GM12874 (cell line): ENCODE data around the gene AGK.

Source experiments
- TF ChIP-seq, protein P1 (sequence below): IDR thresholded peaks from 2 replicates; pipeline ENCODE4 v1.5.1; 2011; ENCODE audit warnings: low read depth, mild to moderate bottlenecking, control low read depth, low read length, moderate library complexity; ENCODE audit not compliant: insufficient read depth

The AGK gene

DNA sequence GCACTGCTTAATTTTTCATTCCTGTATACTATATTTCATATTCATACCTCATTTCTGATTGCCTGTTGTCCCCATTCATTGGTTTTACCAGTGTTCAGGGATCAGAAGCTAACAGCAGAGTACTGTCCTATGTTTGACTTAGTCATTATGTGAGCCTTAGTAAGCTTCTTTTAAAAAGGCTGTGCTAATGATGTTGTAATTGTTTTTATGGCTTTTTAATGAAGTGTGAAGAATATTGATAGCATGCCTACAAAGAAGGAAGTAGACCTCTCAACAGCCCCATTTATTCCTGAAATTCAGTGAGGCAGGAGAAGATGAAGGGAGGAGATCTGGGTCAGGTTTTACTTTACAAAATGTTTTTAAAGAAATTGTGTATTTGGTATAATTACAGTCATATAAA is 61.7 kb downstream of the AGK start:
- TF ChIP-seq, protein P1, sequence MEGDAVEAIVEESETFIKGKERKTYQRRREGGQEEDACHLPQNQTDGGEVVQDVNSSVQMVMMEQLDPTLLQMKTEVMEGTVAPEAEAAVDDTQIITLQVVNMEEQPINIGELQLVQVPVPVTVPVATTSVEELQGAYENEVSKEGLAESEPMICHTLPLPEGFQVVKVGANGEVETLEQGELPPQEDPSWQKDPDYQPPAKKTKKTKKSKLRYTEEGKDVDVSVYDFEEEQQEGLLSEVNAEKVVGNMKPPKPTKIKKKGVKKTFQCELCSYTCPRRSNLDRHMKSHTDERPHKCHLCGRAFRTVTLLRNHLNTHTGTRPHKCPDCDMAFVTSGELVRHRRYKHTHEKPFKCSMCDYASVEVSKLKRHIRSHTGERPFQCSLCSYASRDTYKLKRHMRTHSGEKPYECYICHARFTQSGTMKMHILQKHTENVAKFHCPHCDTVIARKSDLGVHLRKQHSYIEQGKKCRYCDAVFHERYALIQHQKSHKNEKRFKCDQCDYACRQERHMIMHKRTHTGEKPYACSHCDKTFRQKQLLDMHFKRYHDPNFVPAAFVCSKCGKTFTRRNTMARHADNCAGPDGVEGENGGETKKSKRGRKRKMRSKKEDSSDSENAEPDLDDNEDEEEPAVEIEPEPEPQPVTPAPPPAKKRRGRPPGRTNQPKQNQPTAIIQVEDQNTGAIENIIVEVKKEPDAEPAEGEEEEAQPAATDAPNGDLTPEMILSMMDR = no peak

DNA sequence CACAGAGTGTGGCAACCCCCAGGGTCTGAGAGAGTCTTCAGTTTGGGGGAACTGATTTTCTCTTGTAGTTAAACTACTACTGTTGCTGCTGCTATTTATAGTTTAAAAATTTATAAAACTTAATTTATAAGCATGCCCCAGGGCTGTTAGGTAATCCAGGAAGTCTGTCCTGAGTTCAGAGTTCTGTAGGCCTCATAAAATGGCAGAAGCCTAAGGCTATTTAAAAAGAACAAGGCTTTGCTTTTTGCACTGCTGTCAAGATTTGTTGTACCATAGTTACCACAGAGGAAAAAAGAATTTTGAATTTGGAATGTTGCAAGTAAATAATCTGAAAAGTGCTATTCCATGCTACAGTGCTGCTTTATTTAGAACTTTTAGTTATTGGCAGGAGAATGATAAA is 66.1 kb downstream of the AGK start:
- TF ChIP-seq, protein P1 = no peak

DNA sequence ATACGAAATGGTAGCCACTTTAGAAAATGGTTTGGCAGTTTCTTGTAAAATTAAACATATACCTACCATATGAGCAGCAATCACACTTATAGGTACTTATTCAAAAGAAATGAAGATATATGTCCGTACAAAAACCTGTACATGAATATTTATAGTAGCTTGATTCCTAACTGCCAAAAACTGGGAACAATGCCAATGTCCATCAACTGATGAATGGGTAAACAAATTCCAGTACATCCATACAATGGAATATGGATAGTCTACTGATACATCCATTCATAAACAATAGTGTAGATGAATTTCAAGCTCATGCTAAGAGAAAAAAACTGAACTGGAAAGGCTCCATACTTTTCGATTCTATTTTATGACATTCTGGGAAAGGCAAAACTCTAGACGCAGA is 68.5 kb downstream of the AGK start:
- TF ChIP-seq, protein P1 = no peak

DNA sequence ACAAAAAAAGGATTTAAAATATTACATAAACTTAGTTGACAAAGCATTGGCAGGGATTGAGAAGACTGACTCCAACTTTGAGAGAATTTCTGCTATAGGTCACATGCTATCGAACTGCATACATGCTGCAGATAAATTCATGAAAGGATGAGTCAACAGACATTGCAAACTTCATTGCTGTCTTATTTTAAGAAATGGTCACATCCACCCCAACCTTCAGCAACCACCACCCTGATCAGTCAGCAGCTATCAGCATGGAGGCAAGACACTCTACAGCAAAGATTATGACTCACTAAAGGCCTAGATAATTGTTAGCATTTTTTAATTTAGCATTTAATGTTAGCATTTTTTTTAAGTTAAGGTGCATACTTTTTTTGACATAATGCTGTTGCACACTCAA is 73.6 kb downstream of the AGK start:
- TF ChIP-seq, protein P1 = no peak

DNA sequence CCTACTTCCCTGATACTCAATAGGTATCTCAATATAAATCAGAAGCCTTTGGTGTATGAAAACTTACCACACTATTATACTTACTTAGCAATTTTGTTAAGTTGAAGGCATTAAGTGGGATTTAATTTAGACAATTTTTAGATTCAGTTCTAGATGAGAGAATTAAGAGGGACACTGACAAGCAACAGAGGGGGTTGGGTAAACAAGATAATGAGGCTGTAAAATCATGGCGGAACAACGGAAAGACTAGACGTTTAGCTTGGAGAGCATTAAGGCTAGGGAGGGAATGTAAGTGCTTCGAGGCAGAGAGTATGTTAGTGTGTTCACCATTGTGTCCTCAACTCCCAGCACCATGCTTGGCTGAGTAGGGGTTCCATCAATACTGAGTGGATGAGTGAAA is 79.4 kb downstream of the AGK start:
- TF ChIP-seq, protein P1 = no peak

DNA sequence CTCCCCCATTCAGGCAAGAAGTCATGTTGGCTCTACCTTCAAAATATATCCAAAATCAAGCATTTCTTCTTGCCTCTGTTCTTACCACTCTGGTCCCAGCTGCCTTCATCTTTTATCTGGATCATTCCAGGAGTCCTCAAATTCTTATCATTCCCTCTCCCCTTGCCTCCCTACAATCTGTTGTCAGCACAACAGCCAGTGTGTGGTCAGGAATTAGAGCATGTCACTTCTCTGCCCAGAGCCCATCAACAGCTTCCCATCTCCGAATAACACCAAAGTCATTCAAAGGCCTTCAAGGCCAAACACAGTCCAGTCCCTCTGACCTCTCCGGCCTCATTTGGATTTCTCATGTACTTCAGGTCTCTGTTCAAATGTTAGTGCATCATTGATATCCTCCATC is 80.3 kb downstream of the AGK start:
- TF ChIP-seq, protein P1 = no peak

DNA sequence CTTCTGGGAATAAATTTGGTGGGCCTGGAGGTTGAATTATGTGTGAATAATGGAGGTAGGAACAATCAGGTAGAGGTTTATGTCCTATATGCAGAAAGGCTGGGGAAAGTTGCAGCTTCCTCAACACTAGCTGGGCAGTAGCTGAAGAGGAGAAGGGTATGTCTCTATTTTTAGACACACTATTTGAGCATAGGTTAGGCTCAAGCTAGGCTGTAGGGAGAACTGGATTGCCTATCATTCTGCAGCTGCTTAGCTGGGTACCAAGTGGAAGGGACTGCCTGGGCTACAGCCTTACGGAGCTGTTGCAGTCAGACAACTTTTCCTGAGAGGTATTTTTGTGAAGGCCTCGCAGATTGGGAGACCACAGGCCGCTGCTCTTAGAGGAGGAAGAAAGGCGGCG is 82.9 kb downstream of the AGK start:
- TF ChIP-seq, protein P1 = no peak

DNA sequence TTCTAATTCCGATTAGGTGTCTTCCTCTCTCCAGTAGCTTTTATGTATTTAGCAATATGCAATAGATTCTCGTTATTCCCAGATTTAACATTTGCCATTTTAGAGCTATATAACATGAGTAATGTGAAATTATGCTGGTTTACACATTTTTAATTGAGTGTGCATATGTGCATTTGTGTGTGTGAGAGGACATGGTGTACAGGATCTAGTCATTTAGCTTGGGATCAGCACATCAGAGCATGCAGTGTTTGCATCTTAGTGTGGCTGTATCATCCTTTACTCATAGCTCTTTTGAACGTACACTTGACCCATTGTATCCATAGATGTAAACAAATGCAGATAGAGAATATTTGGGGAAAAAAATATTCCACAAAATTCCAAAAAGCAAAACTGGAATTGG is 84.8 kb downstream of the AGK start:
- TF ChIP-seq, protein P1 = no peak
